Measurements from ENCODE around the gene EIF2B5. TPM values are rescaled to one million over a fixed set of nuclear protein-coding genes. Genes with fewer than 3 reads are reported as not detected.

EIF2B5 gene
- 25.4 and 40.7 TPM in 2 replicates for total RNA-seq

GRCh38 chr3:184135149-184135910, at the start of gene EIF2B5:
Gene EIF2B5, plus strand, starts transcription at chr3:184135358. Its CDS starts 28 bp downstream, at chr3:184135386.

GRCh38 chr3:184096811-184097383, 38.3 kb upstream of the EIF2B5 start, which contains the start of gene HTR3E:
Gene HTR3E, plus strand, starts transcription at chr3:184097064. Its CDS starts 466 bp downstream, at chr3:184097530.

DNA sequence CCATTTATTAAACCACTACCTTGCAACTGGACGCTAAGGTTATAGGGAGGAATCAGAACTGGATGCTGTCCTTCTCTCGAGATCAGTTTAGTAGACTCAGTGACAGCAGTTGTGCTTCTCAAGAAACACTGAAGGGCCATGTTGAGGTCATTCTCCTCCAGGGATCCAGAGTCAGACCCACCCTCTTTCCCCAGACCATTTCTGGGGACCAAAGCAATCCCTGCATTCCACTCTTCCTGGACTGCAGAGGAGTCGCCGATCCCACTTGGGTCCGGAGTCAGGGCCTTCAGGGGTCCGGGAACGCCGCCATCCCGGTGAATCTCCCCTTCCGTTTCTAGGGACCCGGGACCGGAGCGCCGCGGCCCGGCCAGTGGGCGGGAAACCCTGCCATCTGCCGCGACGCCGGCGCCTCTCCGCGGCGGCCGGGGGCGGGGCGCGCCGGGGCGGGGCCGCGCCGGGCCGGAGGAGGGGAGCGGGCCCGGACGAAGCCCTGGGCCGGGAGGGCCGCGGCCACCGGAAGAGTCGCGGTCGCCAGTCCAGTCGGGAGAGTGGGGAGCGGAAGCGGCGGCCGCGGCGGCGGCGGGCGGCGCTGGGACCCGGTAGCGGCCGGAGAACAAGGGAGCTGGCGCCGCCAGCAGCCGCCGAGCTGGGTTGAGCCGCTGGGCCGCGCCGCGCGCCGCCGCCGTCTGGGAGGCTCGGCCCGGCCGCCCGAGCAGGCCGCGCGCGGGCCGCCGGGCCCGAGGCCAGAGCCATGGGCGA, 19.9 kb downstream of the EIF2B5 start, which contains the start of gene DVL3:
Gene DVL3, plus strand, starts transcription at position 493 of the 759 bp plus-strand sequence. Its CDS starts 259 bp downstream, at position 752.

GRCh38 chr3:184174646-184175492, 39.7 kb downstream of the EIF2B5 start, which contains the start of gene AP2M1:
Gene AP2M1, plus strand, starts transcription at chr3:184174855. Its CDS starts 2,139 bp downstream, at chr3:184176994.

DNA sequence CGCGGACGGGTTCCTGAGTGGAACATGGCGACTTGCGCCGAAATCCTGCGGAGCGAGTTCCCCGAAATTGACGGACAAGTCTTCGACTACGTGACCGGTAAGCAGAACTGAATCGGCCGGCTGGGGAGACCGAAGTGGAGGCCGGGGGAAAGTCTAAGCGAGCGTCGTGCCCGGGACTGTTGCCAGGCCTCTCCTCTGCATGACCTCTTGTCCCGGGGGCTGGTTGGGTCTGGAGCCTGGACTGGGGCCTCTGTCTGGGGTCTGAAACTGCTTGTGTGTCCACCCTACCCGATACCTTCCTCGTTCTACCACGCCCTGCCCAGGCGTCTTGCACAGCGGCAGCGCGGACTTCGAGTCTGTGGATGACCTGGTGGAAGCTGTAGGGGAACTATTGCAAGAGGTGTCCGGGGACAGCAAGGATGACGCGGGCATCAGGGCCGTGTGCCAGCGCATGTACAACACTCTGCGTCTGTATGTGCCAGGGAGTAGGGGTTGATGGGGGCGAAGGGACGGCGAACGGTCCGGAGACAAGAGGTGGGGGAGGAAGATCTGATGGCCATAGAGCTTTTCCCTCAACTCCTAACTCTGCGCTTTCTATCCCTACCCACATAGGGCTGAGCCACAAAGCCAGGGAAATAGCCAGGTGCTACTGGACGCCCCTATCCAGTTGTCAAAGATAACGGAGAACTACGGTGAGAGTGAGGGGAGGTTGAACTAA, 51.2 kb downstream of the EIF2B5 start, which contains the start of gene ABCF3:
Gene ABCF3, plus strand, starts transcription at position 16 of the 718 bp plus-strand sequence. Its CDS starts 9 bp downstream, at position 25.

Other genes with a start within 250 kb of the EIF2B5 start
- gene ABCC5, start 117.5 kb upstream of the EIF2B5 start, total RNA-seq: 19.2 and 23.5 TPM in 2 replicates
- gene HTR3D, start 103.6 kb upstream of the EIF2B5 start, total RNA-seq: not detected in 2 replicates
- gene HTR3C, start 82.3 kb upstream of the EIF2B5 start, total RNA-seq: not detected in 2 replicates
- not detected in 2 replicates for gene HTR3E, start 38.3 kb upstream of the EIF2B5 start, total RNA-seq
- gene DVL3, start 20.0 kb downstream of the EIF2B5 start, total RNA-seq: 21.9 and 30.9 TPM in 2 replicates
- gene AP2M1, start 39.5 kb downstream of the EIF2B5 start, total RNA-seq: 249 and 343 TPM in 2 replicates
- 37.8 and 40.1 TPM in 2 replicates for gene ABCF3, start 50.8 kb downstream of the EIF2B5 start, total RNA-seq
- not detected in 2 replicates for gene VWA5B2, start 94.2 kb downstream of the EIF2B5 start, total RNA-seq
- gene ALG3, start 113.6 kb downstream of the EIF2B5 start, total RNA-seq: 82.5 and 89.1 TPM in 2 replicates
- 16.6 and 19.6 TPM in 2 replicates for gene EEF1AKMT4, start 114.3 kb downstream of the EIF2B5 start, total RNA-seq
- gene CAMK2N2, start 126.2 kb downstream of the EIF2B5 start, total RNA-seq: 0.07 TPM in 1 of 2 replicates, not detected in the other
- not detected in 2 replicates for gene ECE2, start 140.7 kb downstream of the EIF2B5 start, total RNA-seq
- gene PSMD2, start 163.9 kb downstream of the EIF2B5 start, total RNA-seq: 478 and 595 TPM in 2 replicates
- gene EIF4G1, start 179.2 kb downstream of the EIF2B5 start, total RNA-seq: 479 and 515 TPM in 2 replicates
- 24.9 and 36.7 TPM in 2 replicates for gene FAM131A, start 202.2 kb downstream of the EIF2B5 start, total RNA-seq
- 6.4 and 7.9 TPM in 2 replicates for gene CLCN2, start 226.2 kb downstream of the EIF2B5 start, total RNA-seq
- gene POLR2H, start 226.4 kb downstream of the EIF2B5 start, total RNA-seq: 114 and 182 TPM in 2 replicates
- not detected in 2 replicates for gene THPO, start 242.8 kb downstream of the EIF2B5 start, total RNA-seq
- not detected in 2 replicates for gene CHRD, start 244.7 kb downstream of the EIF2B5 start, total RNA-seq